ENCODE measurements around the gene DHRS7C.

GRCh38 chr17:9788601-9789000 is 2.8 kb downstream of the DHRS7C start:
- TF ChIP-seq, protein P1, sequence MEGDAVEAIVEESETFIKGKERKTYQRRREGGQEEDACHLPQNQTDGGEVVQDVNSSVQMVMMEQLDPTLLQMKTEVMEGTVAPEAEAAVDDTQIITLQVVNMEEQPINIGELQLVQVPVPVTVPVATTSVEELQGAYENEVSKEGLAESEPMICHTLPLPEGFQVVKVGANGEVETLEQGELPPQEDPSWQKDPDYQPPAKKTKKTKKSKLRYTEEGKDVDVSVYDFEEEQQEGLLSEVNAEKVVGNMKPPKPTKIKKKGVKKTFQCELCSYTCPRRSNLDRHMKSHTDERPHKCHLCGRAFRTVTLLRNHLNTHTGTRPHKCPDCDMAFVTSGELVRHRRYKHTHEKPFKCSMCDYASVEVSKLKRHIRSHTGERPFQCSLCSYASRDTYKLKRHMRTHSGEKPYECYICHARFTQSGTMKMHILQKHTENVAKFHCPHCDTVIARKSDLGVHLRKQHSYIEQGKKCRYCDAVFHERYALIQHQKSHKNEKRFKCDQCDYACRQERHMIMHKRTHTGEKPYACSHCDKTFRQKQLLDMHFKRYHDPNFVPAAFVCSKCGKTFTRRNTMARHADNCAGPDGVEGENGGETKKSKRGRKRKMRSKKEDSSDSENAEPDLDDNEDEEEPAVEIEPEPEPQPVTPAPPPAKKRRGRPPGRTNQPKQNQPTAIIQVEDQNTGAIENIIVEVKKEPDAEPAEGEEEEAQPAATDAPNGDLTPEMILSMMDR (IDR thresholded peaks at IDR 0.05; ENCODE audit: poor library complexity, severe bottlenecking) = no peak
- TF ChIP-seq EZH2 (IDR thresholded peaks at IDR 0.05; ENCODE audit: borderline replicate concordance, insufficient read depth, low read length, poor library complexity, severe bottlenecking) = no peak
- no peak for TF ChIP-seq POLR2AphosphoS5 (IDR thresholded peaks at IDR 0.05)
- no peak for TF ChIP-seq TAF1 (IDR thresholded peaks at IDR 0.05; ENCODE audit: low read depth)
- no peak for TF ChIP-seq MXI1 (conservative IDR thresholded peaks at IDR 0.05; ENCODE audit: poor library complexity, severe bottlenecking)
- TF ChIP-seq RAD21 (conservative IDR thresholded peaks at IDR 0.05) = no peak
- TF ChIP-seq EP300 (conservative IDR thresholded peaks at IDR 0.05; ENCODE audit: poor library complexity, severe bottlenecking) = no peak
